Erythroblast (primary cell): ENCODE results near the gene DNAH2.

Experiments used
- GATA1 ChIP-seq: IDR thresholded peaks from 2 replicates; pipeline ENCODE4 v1.6.1; 2011; ENCODE audit warnings: low read depth, mild to moderate bottlenecking, control low read depth, low read length, moderate library complexity
- POLR2A ChIP-seq: IDR thresholded peaks from 2 replicates; pipeline ENCODE4 v1.6.1; 2011; ENCODE audit warnings: mild to moderate bottlenecking, low read length

DNA sequence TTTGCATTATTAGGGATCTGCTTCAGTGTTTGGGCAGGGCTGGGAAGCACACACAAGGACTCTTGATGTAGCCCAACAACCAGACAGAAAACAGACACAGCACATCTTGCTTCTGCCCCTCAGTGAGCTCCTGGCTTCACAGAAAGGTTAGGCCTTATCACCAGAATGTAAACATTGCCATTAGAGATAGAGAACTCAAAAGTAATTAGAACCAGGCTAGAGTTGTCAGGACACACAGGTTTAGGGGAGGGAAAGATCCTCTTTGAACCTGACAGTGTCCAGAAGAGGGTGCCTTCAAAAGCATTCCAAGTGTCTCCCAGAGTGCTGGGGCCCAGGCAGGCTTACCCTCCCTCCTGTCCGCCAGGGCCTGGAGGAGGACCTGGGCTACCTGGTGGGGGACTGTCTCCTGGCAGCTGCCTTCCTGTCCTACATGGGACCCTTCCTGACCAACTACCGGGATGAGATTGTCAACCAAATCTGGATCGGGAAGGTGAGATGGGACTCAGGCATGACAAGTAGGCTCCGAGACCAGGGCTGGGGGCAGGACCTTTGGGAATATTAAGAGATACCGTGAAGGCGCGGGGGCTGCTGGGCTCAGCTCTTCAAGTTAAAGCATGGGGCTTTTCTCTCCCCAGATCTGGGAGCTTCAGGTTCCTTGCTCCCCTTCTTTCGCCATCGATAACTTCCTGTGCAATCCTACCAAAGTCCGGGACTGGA is 99.5 kb downstream of the DNAH2 start:
- TF ChIP-seq POLR2A, result no peak
- no peak for TF ChIP-seq GATA1
